LoVo (cell line): Measurements from ENCODE around the gene DNAJB2.
"Not testable (repeated sequence)": the region's sequence is repeated elsewhere in the genome, so short reads cannot be mapped to it uniquely, and the experiment has no call there.

Experiments used
- DNase-seq: peaks from one replicate; pipeline ENCODE4 v3.0.0-alpha.2; 2016; ENCODE audit warnings: low spot score

DNAJB2 gene

DNA sequence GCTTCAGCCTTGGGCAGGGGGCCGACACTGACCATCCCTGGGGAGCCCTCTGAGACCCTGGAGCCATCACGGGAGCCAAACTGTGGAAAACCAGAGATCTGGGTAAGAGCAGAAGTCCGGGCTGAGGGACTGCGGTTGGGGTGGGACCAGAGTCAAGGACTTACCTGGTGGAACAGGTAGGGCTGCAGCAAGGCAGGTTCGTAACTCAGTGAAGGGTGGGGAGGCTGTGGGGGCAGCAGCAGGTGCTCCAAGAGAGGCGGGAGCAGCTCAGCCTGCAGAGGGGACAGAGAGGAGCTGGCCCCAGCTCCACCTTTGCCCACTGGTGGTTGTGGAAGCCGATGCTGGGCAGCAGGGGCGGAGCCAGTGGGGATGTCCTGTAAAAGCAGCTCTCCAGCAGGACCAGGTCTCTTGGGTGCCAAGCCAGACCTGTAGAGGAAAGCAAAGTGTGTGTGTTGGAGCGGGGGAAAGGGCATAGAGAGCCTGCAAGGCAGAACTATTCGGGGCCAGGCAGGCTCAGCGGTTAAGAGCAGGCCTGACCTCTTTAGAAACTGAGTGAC, 23.3 kb downstream of the DNAJB2 start:
- no peak for DNase-seq

DNA sequence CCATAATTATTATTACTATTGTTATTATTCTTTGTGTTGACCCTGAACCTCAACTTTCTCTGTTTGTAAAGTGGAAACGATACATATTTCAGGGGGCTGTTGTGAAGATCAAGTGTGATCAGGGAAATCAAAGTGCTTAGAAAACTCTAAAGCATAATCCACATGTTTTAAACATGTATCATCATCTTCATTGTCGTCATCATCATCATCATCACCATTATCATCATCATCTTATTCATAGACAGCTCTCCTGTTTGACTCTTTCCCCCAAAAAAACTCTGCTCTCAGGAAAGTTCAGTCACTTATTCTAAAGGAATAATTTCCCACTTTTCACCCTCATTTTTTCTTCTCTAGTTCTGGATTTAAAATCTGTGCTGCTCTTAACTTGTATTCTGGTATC, 25.1 kb downstream of the DNAJB2 start:
- DNase-seq = no peak

DNA sequence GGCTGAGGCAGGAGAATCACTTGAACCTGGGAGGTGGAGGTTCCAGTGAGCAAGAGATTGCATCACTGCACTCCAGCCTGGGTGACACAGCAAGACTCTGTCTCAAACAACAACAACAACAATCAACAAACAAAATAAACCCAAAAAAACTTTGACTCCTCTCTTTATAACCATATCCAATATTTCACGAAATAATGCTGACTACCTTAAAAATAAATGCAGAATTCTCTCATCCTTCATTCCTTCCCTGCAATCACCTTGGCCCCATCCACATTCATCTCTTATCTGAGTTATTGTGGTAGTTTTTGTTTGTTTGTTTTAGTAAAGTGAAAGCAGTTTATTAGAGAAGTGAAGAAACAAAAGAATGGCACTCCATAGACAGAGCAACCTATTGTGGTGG, 26.9 kb downstream of the DNAJB2 start:
- no peak for DNase-seq

DNA sequence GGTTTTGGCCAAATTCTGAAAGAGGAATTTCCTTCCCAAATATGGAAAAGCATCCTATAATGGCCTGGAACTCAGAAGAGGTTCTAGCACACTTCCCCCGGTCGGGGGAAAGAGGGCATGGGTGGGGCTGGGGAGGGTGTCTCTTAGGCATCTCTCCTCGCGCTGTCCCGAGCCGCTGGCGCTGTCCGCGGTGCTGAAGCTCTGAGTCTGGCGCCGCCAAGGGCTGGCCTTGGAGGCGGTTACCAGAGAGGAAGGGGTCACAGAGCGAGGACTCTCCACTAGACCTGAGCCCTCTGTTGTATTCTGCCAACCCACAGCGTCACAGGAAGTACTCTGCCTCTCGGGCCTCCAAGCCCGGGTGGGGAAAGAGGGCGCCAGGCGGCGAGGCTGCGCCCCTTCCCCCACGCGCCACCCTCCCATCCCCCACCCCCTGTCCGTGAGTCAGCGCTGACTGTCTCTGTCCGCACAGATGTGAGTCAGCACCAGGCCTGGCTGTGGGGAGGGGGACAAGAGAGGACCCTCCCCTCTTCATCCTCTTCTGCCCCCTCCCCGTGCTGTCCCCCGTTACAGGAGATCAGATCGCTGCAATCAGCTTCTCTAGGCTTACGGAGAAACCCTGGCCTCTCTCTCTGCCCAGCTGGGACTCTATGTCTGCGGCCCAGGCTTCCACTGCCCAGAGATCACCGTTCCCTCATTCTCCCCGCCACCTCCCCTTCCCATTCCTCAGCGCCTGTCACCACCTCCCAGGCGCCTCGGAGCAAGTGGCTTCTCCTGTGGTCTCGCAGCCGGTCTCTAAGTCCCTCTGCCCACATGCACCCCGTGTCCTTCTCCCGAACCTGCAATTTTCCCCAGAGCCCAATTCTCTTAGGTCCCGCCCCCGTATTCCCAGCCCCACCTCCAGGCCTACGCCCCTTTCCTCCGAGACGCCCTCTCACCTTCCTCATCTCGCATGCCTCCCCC, 29.3 kb downstream of the DNAJB2 start:
- peak; percentile 52 for DNase-seq

DNA sequence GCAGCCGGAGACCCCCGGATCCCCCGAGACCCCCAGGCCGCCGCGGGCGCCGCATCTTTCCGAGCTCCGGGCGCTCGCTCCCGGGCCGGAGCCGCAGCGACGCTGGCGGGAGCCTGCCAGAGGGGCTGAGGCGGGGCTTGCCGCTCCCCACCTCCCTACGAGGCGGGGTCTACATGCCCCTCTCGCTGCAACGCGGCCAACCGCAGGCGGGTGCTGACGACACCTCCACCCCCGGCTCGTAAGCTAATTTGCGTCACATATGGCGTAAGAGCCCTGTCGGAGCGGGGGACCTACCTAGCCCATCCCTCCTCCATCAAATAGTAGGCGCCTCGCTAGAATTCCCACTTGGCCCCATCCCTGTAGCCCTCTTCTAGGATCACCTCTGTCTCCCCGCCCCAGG, 30.1 kb downstream of the DNAJB2 start, which contains the start of gene PTPRN:
TSS of gene PTPRN (minus strand) at position 124 of the 400 bp plus-strand sequence. CDS start at position 55, 69 bp downstream.
- no peak for DNase-seq

DNA sequence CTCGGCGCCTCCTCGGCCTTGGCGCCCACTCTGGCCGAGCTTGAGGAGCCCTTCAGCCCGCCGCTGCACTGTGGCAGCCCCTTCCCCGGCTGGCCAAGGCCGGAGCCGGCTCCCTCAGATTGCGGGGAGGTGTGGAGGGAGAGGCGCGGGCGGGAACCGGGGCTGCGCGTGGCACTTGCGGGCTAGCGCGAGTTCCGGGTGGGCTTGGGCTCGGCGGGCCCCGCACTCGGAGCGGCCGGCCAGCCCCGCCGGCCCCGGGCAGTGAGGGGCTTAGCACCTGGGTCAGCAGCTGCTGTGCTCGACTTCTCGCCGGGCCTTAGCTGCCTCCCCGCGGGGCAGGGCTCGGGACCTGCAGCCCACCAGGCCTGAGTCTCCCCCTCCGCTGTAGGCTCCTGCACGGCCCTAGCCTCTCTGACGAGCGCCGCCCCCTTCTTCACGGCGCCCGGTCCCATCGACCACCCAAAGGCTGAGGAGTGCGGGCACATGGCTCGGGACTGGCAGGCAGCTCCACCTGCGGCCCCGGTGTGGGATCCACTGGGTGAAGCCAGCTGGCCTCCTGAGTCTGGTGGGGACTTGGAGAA, 33.6 kb downstream of the DNAJB2 start:
- not testable (repeated sequence) for DNase-seq

DNA sequence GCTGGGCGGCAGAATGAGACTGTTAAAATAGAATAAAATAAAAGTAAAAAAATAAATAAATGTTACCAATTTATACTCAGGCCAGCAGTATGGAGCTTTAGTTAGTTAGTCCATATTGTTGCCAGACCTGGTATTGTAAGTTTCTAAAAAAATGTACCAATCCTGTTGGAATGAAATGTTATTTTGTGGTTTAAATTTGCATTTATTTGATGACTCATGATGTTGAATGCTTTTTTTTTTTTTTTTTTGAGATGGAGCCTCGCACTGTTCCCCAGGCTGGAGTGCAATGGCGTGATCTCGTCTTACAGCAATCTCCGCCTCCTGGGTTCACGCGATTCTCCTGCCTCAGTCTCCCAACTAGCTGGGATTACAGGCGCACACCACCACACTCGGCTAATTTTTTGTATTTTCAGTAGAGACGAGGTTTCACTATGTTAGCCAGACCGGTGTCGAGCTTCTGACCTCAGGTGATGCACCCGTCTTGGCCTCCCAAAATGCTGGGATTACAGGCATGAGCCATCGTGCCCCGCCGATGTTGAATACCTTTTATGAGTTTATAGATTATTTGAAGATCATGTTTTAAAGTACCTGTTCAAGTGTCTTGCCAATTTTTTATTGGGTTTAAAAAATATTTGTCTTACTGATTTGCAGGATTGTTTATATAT, 35.8 kb downstream of the DNAJB2 start:
- no peak for DNase-seq

DNA sequence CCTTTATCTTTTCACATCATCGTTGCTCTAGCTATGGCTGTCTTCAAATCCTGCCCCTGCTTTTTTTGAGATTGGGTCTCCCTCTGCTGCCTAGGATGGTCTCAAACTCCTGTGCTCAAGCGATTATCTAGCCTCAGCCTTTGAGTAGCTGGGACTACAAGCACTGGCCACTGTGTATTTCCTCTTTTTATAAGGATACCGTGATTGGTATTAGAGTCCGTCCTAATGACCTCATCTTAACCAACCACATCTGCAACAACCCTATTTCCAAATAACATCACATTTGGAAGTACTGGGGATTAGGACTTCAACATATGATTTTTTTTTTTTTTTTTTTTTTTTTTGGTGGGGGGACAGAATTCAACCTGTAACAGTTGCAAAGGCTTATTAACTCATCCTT, 44.3 kb downstream of the DNAJB2 start:
- DNase-seq = no peak

DNA sequence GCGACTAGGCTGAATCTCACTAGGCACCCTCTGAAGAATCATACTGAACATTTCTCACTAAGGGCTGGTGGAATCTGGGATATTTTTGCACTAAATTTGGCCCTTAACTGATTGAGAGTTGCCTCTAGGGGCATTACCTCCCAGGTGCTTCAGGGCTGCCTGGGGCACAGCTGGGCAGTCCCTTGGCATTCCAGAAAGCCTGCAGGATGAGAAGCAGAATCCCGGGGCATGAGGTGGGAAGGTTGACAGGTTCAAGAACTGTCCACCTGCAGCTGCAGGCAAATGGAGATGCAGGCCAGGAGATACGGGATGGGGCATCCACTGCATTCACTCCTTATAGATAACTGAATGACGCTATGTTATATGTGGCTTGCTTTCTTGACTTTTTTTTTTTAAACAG, 46.0 kb downstream of the DNAJB2 start:
- DNase-seq = no peak

DNA sequence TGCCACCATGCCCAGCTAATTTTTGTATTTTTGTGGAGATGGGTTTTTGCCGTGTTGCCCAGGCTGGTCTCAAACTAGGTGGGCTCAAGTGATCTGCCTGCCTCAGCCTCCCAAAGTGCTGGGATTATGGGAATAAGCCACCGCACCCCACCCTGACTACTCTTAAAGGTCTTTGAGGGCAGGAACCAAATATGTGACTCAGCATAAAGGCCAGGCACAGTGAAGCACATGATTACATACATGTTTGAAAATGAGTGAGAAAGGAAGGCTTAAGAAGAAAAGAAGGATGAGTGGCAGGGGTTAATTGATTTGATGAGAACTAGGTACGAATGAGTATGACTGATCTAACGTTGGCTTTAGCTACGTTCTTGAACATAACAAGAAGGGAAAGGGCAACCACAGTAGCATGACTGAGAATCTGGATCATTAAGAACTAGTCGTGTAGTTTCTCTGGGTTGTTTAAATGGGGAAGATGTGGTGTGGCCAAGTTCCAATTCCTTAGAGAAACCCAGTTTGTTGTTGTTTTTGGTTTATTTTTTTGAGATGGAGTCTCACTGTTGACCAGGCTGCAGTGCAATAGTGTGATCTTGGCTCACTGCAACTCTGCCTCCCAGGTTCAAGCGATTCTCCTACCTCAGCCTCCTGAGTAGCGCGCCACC, 46.6 kb downstream of the DNAJB2 start:
- no peak for DNase-seq

DNA sequence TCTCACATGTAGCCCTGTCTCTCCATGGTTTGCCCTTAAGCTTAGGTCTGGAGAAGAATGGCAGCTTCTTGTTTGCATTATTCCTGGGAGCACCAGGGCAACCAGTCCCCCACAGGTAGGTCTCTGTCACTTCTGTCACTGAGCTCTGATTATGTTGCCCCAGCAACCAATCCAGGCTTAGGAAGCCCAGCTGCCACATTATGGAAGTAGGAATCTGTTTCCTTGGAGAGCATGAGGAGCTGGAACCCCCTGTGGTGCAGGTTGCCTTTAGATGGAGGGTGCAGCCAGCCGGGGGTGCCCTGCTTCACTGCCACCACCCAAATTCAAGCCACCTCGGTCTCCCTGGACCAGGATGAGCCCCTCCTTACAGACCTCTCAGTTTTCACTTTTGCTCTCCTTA, 48.6 kb downstream of the DNAJB2 start:
- no peak for DNase-seq

DNA sequence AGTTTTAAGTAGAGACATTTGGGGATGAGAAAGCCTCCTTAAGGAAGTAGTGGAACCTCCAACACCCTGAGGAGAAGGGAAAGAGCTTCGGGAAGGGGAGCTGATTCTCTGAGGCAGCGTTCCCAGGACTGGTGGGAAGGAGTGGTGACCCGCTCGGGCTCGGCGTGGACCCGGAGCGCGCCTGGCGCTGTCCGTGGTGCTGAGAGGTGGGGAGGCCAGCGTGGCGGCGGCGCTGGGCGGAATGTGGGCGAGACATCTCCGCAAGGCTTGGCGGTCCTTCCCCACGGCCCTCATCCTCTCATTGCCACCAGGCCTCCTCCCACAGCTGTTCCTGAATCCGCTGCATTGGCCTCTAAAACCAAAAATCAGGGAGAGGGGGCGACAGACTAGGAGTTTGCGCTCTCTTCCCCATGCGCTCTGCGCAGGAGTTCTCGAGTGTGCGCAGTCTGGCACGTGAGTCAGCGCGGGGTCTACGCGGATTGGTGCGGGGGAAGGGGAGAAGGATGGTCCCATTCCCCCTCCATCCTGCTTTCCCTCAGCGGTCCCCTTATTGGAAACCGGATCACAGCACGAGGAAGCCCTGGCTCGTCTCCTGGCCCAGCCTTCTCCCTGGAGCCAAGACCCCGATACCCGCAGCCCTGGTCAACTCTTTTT, 52.5 kb downstream of the DNAJB2 start:
- no peak for DNase-seq

DNA sequence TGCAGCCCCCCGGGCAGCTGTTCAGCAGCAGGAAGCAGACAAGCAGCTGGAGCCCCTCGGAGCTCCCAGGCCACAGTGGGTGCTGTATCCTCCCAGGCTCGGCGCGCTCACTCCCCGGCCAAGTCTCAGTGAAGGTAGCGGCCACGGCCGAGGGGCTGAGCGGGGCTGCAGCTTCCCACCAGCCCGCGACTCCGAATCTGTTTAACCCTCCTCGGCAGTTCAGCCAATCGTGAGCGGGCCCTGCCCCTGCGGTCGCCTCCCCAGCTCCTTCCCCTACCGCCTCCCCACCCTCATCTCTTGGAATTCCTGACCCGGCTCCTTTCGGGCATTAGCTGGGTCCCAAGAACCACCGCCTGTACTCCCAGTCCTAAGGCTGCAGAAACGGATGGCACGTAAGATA, 53.4 kb downstream of the DNAJB2 start, which contains the start of gene RESP18:
TSS of gene RESP18 (minus strand) at position 203 of the 400 bp plus-strand sequence.
- DNase-seq = no peak

DNA sequence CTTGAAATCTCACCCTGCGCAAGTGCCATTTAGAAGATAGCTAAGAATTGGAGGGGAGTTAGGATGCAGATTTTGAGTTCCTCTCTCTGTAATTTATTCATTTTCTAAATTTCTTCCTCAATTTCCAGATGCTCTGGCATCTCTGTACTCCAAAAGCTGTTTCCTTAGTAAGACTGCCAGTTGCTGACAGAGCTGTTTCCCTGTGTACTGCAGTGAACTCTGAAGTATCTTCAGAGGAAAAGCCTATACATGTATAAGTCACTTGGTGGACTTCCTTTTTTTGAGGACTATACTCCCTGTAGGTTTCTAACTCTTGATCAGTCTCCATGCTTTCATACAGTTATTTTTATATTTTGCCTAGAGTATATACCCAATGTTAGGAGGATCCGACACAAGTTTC, 54.9 kb downstream of the DNAJB2 start:
- DNase-seq = no peak

DNA sequence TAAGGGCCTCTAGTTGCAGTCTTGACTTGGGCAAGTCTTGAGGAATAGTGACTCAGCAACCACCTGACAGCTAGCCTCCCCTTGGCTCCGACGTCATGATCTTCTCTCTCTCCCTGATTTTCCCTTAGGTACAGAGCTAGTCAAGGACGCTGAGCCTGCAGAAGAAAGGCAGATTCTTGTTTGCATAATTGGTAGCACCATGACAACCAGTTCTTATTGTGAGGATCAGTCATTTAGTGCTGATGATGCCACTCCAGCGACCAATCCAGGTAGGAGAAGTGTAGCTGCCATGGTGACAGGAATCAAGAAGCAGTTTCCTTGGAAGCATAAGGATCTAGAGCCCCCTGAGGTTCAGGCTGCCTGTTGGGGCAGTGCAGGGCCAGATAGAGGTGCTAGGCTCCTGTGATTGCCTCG, 56.2 kb downstream of the DNAJB2 start:
- no peak for DNase-seq
